PFSK-1 (cell line): ENCODE measurements around the gene SF3B3.

ENCODE experiments used
- SIN3A ChIP-seq: IDR thresholded peaks from 2 replicates; pipeline ENCODE4 v1.6.1; 2012; ENCODE audit warnings: mild to moderate bottlenecking, low read length, moderate library complexity, borderline replicate concordance; ENCODE audit not compliant: insufficient read depth
- TF ChIP-seq, protein P1 (sequence below), 2 experiments: IDR thresholded peaks; 2 replicates each; pipeline versions ENCODE4 v1.6.1 to v1.8.0; 2011 to 2012; ENCODE audit warnings: low read depth in 2 of 2, low read length in 2 of 2, control low read depth in 1 of 2, inconsistent platforms in 1 of 2, mild to moderate bottlenecking in 1 of 2, moderate library complexity in 1 of 2; ENCODE audit not compliant: insufficient read depth in 1 of 2

DNA sequence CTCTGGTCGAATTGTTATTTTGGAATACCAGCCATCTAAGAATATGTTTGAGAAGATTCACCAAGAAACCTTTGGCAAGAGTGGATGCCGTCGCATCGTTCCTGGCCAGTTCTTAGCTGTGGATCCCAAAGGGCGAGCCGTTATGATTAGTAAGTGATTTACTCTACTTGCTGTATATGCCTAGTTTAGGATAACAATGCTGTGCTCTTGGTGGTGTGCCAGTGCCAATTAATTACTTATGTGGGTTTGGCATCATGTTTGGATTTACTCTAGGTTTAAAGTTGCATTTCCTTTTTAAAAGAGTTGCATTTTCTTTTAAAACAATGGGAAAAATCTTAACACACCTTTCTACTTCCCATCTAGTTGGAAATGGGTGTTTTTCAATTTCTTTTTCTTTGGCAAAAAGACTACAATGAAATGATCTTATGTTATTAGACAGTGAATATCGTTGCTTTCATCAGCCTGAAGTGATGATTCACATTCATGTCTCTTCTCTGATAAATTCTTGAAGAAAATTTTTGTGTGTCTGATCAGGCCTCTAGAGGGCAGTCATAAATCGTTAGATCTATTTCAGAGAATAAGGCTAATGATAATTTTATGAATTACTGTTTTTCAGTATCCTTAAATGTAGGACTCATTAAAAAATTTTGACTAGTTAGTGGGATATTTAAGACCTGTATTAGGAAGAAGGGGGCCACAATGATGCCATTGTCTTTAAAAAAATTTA is 5.6 kb downstream of the SF3B3 start:
- TF ChIP-seq SIN3A: no peak
- TF ChIP-seq, protein P1, sequence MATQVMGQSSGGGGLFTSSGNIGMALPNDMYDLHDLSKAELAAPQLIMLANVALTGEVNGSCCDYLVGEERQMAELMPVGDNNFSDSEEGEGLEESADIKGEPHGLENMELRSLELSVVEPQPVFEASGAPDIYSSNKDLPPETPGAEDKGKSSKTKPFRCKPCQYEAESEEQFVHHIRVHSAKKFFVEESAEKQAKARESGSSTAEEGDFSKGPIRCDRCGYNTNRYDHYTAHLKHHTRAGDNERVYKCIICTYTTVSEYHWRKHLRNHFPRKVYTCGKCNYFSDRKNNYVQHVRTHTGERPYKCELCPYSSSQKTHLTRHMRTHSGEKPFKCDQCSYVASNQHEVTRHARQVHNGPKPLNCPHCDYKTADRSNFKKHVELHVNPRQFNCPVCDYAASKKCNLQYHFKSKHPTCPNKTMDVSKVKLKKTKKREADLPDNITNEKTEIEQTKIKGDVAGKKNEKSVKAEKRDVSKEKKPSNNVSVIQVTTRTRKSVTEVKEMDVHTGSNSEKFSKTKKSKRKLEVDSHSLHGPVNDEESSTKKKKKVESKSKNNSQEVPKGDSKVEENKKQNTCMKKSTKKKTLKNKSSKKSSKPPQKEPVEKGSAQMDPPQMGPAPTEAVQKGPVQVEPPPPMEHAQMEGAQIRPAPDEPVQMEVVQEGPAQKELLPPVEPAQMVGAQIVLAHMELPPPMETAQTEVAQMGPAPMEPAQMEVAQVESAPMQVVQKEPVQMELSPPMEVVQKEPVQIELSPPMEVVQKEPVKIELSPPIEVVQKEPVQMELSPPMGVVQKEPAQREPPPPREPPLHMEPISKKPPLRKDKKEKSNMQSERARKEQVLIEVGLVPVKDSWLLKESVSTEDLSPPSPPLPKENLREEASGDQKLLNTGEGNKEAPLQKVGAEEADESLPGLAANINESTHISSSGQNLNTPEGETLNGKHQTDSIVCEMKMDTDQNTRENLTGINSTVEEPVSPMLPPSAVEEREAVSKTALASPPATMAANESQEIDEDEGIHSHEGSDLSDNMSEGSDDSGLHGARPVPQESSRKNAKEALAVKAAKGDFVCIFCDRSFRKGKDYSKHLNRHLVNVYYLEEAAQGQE (IDR thresholded peaks at IDR 0.05; ENCODE audit: insufficient read depth in 1 of 2, low read depth in 2 of 2, low read length in 2 of 2): no peak
